ENCODE data around the gene PLAC9.

PLAC9 gene

DNA sequence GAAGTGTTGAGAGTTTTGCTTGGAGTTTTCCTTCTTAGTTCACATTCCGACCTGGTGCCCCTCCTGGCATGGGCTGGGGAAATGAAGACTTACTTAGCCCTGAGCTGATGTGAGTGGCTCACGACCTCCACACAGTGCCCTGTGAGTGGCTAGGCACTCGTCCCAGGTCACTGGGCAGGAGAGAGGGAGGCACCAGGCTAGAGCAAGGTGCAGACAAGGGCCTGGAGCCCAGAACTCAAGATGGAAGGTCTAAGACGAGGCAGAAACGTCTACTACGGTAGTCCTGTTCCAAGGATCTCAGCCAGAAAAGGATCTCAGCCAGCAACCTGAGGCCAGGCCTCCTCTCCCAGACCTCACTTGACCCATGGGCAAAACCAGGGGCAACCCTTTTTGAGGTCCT is 50.5 kb downstream of the PLAC9 start:
- TF ChIP-seq, protein P1, sequence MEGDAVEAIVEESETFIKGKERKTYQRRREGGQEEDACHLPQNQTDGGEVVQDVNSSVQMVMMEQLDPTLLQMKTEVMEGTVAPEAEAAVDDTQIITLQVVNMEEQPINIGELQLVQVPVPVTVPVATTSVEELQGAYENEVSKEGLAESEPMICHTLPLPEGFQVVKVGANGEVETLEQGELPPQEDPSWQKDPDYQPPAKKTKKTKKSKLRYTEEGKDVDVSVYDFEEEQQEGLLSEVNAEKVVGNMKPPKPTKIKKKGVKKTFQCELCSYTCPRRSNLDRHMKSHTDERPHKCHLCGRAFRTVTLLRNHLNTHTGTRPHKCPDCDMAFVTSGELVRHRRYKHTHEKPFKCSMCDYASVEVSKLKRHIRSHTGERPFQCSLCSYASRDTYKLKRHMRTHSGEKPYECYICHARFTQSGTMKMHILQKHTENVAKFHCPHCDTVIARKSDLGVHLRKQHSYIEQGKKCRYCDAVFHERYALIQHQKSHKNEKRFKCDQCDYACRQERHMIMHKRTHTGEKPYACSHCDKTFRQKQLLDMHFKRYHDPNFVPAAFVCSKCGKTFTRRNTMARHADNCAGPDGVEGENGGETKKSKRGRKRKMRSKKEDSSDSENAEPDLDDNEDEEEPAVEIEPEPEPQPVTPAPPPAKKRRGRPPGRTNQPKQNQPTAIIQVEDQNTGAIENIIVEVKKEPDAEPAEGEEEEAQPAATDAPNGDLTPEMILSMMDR (IDR thresholded peaks at IDR 0.05; ENCODE audit: insufficient read depth, low read depth, low read length, missing control alignments), result no peak
- H3K4me3 ChIP-seq (ENCODE audit: low read length), result no peak overlapping the region
- DNase-seq (ENCODE audit: low read depth), result no peak

DNA sequence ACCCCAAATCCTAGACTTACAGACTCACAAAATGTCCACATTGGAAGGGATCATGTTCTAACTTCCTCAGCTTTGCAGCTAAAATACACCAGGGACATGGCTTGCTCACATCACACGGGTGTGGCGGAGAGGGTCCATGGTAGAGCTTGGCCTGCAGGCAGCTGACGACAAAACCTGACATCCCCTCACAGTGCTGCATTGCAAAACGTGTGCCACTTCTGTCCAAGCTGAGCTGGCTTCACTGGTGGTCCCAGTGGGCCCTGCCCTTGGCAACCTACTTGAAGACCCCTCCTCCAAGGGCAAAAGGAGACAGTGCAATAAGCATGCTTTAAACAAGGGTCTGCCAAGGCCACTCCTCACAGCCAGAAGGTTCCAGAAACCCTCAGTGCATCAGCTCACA is 50.9 kb downstream of the PLAC9 start:
- no peak overlapping the region for H3K4me3 ChIP-seq (ENCODE audit: low read length)
- TF ChIP-seq, protein P1 (IDR thresholded peaks at IDR 0.05; ENCODE audit: insufficient read depth, low read depth, low read length, missing control alignments), result no peak
- no peak for DNase-seq (ENCODE audit: low read depth)

DNA sequence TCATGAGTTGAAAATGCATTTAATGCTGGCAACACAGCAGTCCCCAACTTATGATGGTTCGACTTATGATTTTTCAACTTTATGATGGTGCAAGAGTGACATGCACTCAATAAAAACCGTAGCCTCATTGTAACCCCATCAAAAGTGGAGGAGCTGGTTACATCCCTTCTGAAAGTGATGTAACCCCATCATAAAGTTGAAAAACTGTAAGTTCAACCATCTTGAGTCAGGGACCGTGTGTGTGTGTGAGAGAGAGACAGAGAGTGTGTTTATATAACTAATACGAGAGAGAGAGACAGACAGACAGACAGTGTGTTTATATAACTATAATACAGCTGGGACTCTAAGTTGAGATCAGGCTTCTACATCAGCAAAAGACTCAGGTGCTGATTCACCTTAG is 51.8 kb downstream of the PLAC9 start:
- TF ChIP-seq, protein P1 (IDR thresholded peaks at IDR 0.05; ENCODE audit: insufficient read depth, low read depth, low read length, missing control alignments), result no peak
- no peak for DNase-seq (ENCODE audit: low read depth)
- no peak overlapping the region for H3K4me3 ChIP-seq (ENCODE audit: low read length)

DNA sequence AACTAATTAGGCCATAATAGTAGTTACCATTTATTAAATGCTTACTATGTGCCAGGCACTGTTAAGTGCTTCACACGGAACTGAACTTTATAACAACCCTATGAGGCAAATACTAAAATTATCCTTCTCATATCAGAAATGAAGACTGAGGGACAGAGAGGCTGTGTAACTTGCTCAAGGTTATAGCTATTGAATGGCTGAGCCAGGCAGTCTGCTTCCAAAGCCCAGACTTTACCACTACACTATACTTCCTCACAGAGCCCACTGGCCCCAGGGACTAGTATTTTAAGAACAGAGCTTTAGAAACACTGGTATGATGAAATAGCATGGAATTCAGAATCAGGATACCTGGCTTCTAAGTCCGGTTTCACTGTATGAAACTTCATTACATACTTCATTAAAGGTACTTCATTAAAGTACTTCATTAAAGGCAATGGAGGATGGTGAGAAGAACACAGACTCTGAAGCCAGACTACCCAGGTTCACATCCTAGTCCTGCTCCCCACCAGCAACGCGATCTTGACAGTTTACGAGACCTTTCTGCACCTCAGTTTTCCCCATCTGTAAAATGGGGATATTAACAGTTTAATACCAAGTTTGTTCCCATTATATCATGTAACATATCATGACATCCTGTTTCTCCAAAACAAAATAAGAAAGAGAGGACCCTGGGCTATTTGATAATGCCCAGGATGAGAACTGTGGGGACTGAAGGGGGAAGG is 53.2 kb downstream of the PLAC9 start:
- TF ChIP-seq, protein P1 (IDR thresholded peaks at IDR 0.05; ENCODE audit: insufficient read depth, low read depth, low read length, missing control alignments), result no peak
- no peak overlapping the region for H3K4me3 ChIP-seq (ENCODE audit: low read length)
- no peak for DNase-seq (ENCODE audit: low read depth)

DNA sequence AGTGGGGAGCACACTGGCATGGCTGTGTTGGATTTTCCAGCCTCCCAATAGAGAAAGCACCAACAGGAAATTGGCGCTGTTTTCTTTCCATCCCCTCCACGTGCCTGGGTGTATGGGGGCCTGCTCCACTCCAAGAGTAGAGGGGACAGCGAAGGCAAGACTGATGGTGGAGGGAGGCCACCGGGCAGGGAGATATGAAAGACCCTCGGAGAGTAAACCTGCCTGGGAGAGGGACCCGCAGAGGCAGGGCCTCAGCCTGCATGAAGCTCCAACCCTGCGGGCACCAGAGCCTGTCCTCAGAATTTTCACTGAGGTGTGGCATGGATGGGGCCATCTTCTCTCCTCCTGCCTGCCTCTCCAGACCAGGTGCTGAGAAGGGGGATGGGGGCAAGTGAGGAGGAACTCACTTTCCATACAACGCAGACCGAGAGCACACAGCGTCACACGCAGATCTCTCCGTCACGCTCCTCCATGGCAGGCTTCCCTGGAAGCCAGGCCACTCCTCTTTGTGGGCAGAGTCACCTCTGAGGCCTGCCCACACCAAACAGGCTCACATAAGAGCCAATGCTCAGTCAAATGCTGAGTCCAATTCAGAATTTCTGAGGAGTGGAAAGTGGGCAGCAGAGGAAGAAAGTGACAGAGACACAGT is 54.0 kb downstream of the PLAC9 start:
- TF ChIP-seq, protein P1 (IDR thresholded peaks at IDR 0.05; ENCODE audit: insufficient read depth, low read depth, low read length, missing control alignments), result no peak
- no peak overlapping the region for H3K4me3 ChIP-seq (ENCODE audit: low read length)
- DNase-seq (ENCODE audit: low read depth), result no peak

DNA sequence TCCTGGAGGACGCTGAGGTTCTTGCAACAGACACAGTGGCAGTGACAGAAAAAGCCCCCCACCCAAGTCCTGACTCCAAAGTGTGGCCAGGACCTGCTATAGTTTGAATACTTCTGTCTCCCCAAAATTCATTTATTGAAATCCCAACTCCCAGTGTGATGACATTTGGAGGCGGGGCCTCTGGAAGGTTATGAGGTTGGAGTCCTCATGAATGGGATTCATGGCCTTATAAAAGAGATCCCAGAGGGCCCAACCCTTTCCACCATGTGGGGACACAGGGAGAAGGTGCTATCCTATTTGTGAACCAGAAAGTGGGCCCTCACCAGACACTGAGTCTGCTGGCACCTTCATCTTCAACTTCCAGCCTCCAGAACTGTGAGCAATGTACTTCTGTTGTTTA is 54.5 kb downstream of the PLAC9 start:
- H3K4me3 ChIP-seq (ENCODE audit: low read length), result no peak overlapping the region
- no peak for DNase-seq (ENCODE audit: low read depth)
- TF ChIP-seq, protein P1 (IDR thresholded peaks at IDR 0.05; ENCODE audit: insufficient read depth, low read depth, low read length, missing control alignments), result no peak

All from epithelial cell of esophagus (primary cell).